ENCODE results near the gene DDX47.

Gene DDX47

DNA sequence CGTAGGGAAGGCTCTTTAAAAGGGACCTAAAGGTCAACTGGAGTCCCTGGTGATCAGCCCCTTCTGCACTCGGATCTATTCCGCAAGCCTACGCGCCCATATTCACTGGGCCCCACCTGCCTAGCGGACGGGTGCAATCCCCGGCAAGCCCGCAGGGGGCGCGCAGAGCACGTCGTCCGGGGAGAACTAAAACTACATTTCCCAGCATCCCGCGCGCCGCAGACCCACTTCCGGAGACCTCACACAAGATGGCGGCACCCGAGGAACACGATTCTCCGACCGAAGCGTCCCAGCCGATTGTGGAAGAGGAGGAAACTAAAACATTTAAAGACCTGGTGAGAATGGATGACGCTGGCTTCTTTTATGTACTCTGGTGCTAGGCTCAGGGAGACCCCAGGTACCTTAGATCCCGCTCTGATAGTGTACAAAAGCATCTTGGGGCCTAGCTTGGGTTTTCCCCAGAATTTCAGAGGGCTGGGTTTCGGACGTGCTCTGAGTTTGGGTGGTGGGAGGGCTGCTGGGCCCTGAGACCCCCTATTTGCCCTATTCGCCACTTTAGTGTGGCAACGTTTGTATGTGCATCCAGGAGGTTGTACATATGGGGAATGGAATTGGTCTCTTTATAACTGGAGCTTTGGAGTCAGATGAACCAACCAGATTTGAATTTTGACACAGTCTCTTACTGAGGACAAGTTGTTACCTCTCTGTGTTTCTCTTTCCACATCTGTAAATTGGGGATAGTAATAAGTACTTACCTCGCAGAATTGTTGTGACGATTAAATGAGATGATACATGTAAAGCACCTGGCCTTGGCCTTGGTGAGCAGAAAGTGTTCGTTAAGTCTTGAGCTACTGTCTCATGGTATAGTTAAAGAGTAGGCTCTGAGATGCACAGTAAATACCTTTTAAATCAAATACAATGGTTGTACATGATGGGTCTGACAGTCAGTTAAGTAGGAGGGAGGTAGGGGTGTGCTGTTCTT is at the start of gene DDX47:
Gene DDX47, plus strand, starts transcription at position 227 of the 982 bp plus-strand sequence. Its CDS starts 22 bp downstream, at position 249.
- peak; percentile 64 for DNase-seq

DNA sequence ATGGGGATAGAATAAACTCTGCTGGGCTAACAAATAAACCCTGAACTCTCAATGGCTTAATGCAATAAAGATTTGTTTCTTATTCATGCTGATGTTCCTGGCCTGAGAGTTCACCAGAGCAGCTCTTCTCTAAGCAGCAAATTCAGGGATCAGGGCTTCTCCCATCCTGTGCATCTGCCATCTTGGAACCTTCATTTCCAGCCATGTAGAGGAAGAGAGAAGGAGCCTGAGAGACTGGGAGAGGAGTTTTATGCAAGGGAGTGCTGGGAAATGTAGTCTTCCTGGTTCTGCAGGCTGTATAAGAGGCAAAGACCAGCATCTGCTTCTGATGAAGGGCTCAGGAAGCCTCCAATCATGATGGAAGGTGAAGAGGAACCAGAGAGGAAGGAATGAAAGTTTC is 48.3 kb upstream of the DDX47 start:
- no peak for DNase-seq

DNA sequence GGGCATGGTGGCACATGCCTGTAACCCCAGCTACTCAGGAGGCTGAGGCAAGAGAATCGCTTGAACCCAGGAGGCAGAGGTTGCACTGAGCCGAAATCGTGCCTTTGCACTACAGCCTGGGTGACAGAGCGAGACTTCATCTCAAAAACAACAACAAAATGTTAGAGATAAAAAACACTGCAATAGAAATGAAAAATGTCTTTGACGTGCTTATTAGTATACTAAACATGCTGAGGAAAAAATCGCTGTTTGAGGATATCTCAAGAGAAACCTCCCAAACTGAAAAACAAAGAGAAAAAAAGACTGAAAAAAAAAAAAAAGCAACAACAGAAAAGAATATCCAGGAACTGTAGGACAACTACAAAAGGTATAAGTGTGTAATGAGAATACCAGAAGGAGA is 42.9 kb upstream of the DDX47 start:
- DNase-seq: no peak

DNA sequence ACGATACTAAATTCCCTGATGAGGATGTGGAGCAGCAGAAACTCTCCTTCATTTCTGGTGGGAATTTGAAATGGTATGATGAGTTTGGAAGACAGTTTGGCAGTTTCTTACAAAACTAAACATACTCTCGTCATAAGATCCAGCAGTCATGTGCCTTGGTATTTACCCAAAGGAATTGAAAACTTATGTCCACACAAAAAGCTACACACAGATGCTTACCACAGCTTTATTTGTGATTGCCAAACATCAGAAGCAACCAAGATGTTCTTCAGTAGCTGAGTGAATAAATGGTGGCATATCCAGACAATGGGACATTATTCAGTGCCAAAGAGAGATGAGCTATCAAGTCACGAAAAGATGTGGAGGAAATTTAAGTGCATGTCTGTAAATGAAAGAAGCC is 38.4 kb upstream of the DDX47 start:
- DNase-seq: no peak

DNA sequence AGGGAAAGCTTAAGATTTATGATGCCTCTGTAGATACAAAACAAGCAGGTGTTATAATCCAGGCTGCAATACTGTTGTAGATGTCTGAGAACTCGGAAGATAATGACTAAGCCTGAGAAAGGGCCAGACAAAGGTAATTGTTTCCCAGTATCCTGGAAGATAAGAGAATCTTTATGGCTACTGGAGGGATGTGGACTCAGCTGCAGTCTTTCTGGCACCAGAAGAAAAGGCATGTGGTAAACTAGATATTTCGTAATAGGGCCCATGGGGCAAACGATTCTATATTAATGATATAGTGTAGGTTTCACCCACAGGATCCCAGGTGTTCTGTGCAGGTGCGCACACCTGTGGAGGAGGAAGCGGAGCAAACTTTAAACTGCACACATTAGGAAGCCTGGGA is 36.9 kb upstream of the DDX47 start:
- no peak for DNase-seq

DNA sequence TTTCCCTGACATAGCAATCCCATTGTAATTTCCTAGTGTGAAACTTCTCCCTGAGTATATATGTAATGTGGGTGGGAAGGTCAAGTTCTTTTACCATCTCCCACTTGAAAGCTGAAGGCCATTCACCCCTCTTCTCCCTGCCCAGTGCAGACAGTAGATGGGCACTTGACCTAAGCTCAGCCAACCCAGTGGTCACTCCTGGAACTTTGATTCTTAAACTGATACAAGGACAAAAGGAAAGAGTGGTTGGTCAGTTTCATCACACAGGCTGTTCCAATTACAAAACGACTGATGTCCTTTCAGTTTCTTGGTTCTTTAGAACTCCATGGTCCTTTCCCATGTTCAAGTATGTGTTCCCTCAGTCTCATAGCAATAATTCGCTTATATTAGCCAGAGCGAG is 36.1 kb upstream of the DDX47 start:
- DNase-seq: no peak

DNA sequence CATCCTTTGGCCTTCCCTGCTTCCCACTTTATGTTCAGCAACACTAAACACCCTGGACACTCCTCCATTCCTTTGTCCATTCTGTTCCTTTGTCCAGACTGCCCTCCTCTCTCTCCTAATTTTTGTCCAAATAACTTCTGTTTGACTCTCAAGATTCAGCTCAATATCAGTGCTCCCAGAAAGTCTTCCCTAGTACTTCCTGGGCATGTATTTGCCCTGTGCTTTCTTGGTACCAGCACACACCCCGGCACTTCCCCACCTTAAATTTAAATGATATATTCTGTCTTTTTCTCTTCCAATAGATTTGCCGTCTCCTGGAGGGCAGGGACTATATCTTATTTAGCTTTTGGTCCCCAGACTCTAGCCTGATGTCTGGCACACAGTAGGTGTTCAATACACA is 34.1 kb upstream of the DDX47 start:
- DNase-seq: no peak

DNA sequence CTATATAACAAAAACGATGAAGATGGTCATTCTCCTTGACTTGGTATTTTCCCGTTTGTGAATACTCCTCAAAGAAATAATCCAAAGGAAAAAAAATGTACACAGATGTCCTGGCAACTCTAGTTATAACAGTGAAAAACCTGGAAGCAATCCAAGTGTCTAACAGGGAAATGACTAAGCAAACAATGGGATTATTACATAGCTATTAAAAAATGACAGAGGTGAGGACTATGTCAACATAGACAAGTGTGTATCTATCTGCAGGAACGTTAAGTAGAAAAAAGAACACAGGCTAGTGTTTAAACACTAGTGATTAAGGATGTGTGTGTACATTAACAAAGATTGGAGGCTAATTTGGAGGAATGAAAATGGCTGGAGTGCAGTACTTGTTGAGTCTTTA is 33.6 kb upstream of the DDX47 start:
- DNase-seq: no peak

DNA sequence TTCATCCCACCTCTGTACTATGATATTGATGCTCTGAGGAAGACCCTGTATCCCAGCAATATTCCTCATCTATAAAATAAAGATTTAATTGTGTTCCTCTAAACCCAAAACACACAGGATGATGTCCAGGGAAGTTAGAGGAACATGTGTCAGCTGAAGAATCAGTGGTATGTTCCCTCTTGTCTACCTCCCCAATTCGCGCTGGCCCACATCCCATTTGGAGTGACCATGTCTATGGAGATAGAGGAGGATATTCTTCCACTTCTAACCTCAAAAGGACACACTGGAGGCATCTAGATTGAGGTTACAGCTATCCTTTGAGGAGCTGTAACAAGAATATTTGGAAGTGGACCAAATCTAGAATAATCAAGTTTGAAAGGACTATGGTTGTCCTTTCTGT is 29.0 kb upstream of the DDX47 start:
- no peak for DNase-seq

DNA sequence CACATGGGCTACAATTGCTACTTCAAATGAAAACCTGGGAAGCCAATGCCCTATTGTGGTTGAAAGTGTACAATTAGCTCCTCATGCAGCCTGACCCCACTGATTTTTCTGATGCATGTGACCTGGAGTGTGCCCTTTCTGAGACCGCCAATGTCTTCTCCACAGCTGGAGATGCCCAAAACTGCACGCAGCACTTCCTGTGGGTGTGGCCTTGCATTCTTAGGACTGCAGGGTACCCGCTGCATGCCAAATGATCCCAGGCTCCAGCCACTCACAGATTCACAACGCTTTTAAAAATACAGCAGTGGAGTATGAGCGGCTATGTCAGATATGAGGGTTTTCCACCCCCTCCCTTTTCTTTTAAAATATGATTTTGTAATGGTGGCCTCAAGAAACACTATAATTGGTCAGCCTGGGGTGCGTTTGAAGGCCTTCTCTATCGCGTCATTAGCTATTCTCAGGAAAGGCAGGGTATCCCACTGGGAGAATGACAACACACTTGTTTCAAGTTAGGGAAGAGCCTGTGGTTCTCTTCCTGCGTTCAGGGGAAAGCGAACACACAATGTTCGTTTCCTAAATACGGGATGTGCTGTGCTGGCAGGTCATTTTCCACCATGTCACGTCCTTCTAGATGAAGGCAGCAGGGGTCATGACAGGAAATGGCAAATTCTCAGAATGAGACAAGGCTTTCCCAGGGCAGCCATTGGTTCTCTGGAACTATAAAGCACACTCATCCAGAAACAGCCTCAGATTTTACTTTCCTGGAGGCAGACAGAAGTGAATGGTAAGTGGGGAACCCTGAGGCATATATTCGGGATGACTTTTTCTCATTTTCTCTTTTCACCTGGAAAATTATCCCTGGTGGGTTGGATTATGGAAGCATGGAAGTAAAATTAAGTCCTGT is 28.0 kb upstream of the DDX47 start, which contains the start of gene APOLD1:
Gene APOLD1, plus strand, starts transcription at position 749 of the 904 bp plus-strand sequence. Its CDS starts 33 bp downstream, at position 782.
- no peak for DNase-seq

DNA sequence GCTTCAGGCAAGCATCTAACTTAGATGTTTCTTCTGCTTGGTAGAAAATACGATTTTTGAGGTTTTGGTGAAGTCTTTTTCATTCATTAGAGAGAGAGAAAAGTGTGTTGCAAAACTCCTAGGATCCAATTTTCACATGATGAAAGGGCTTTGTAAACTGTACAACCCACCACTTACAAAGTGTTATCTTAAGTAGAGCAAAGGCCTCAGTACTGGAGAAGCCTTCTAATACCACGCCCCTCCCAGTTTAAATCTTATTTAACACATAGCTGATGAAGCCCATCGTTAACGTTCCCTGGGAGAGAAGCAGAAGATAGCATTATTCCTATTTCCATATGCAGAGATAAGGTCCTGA is 26.8 kb upstream of the DDX47 start:
- no peak for DNase-seq

DNA sequence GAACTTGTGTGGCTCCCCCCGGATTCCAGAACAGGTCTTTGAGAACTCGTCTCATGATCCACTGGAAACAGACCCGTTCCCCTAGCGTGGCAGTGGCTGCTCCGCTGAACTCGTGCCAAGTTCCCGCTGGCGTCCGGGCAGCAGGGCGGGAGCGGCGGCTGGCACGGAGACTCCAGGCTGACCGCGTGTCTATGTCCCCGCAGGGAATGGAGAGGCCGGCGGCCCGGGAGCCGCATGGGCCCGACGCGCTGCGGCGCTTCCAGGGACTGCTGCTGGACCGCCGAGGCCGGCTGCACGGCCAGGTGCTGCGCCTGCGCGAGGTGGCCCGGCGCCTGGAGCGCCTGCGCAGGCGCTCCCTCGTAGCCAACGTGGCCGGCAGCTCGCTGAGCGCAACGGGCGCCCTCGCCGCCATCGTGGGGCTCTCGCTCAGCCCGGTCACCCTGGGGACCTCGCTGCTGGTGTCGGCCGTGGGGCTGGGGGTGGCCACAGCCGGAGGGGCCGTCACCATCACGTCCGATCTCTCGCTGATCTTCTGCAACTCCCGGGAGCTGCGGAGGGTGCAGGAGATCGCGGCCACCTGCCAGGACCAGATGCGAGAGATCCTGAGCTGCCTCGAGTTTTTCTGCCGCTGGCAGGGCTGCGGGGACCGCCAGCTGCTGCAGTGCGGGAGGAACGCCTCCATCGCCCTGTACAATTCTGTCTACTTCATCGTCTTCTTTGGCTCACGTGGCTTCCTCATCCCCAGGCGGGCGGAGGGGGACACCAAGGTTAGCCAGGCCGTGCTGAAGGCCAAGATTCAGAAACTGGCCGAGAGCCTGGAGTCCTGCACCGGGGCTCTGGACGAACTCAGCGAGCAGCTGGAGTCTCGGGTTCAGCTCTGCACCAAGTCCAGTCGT is 26.2 kb upstream of the DDX47 start:
- peak; percentile 16 for DNase-seq

DNA sequence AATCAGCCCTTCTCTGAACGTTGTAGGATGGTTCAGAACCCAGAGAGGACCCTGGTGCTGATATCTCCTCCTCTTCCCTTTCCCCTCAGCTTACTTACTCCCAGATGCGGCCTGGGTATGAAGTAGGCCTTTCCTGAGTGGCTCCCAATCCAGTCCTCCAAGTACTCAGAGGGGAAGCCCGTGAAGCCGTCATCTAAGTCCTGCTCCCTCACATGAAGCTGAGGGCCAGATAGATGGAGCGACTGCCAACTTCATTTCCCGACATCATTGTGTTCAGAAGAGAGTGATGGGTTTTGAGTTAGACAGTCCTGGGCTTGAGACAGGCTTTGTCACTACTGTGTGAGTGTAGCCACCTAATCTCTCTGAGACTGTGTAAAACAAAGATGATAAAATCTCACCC is 25.0 kb upstream of the DDX47 start:
- DNase-seq: no peak

DNA sequence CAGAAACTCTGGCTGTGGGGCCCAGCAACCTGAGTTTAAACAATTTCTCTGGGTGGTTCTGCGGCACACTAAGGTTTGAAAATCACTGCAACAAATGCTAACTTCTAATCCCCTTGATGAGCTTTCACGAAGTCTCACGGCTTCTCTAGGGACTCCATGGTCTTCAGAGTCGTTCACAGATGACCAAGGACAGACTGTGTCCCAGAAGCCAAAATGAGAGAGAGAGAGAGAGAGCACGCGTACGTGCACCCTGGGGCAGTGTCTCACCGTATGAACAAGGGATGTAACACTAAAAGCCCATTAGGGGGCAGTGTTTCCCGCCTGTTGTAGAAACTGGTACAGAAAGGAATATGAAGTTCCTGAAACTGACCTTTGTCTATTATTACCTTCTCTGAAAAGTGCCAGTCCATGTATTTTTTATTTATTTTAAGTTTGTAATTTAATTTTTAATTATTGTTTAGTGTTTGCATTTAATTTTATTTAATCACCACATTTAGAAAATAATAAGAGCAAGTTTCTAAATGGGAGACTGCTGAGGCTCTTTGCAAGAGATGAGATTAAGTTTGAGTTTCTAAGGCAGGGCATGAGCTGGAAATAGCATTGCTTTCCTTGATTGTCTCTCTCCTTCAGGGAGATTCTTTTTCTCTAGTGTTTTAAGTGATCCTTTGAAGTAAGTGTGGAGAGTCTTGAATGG is 24.3 kb upstream of the DDX47 start:
- DNase-seq: peak; percentile 62

DNA sequence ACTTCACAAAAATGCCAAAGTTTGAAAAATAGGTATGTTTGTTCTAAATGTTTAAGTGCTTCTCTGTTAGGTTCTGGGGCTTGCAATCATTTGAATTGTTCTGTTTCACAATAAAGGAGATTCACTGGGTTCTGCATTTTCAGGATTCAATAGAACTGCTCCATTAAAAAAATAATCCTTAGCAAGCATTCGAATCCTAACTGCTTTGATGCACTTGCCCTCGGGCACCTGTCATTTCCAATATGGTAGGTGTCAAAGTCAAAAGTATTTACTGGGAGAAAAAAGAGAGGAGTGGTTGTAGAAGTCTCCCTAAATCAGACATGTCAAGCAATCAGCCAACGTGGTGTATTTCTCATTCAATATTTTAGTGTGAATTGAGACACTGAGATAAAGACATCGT is 22.2 kb upstream of the DDX47 start:
- no peak for DNase-seq

DNA sequence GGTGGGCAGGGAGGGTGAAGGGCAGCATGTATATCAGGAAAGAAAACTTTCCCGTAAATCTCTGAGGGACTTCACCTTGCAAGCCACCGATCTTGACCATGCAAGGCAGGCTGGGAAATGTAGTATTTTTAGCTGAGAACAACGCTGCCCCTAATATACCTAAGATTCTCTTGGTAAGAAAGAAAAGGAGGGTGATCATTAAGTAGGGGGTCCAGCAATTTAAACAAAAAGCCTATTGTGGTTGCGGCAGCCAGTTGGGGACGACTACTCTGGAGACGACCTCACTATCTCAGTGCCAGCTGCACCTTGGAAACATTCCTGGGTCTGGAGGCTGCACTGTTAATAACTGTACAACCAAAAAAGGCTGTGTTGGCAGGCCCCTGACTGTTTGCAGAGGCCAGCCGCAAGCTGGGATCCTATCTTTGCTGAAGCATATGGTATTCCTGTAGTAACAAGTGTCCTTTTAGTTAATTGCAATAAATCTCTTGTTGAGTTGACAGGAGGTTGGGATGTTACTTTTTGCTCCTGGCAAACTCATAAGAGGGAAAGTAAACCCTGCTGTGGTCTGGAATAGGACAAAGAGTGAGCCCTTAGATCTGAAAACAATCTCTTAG is 21.3 kb upstream of the DDX47 start:
- DNase-seq: peak; percentile 92

DNA sequence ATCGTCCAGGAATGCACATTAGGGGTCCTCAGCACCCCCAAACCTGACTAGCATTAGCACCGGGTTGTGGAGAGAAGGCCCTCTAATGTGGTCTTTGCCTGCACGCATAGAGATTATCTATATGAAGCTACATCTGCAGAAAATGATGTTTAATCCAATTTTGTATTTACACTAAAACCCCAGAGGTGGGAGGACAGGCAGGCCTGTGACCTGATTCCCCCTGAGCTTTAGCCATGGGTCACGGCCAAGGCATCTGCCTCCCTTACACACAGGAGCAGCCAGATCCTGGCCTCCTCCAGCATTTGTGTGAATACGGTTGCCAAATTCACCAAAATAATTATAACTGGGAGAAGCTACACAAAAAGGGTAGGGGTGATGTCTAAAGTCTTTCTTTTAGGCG is 20.7 kb upstream of the DDX47 start:
- DNase-seq: no peak

DNA sequence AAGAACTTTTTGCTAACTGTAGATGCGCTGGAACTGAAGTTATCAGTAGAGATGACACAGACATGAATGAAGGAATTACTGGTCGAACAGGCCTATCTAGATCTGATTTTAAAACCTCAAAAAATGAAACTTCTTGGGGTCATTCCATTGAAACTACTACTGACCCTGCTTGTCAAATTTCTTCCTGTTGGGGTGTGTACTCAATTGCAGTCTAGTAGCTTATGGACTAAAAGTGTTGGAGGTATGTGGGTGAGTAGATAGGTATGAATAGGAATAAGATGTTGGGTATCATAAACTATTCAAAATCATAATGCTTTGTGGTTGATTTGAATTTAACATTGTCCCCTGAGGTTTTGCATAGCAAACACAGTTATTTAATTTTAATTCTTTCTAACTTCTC is 18.5 kb upstream of the DDX47 start:
- DNase-seq: no peak

DNA sequence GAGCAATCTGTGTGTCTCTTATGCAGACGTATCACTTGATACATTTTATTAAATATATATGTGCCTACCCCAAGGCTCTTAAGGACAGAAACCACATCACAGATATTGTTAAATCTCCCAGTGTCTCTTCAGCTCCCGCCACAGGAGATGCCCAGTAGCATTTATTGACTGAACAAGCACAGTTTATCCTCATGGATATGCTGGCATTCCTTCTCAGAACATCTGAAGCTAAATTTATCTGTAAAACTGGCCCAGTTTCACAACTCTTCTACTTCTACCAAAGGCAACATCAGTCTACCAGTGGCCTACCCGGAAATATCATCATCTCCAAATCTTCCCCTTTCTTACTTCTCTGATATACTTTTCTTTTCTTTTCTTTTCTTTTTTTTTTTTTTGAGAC is 17.0 kb upstream of the DDX47 start:
- no peak for DNase-seq

DNA sequence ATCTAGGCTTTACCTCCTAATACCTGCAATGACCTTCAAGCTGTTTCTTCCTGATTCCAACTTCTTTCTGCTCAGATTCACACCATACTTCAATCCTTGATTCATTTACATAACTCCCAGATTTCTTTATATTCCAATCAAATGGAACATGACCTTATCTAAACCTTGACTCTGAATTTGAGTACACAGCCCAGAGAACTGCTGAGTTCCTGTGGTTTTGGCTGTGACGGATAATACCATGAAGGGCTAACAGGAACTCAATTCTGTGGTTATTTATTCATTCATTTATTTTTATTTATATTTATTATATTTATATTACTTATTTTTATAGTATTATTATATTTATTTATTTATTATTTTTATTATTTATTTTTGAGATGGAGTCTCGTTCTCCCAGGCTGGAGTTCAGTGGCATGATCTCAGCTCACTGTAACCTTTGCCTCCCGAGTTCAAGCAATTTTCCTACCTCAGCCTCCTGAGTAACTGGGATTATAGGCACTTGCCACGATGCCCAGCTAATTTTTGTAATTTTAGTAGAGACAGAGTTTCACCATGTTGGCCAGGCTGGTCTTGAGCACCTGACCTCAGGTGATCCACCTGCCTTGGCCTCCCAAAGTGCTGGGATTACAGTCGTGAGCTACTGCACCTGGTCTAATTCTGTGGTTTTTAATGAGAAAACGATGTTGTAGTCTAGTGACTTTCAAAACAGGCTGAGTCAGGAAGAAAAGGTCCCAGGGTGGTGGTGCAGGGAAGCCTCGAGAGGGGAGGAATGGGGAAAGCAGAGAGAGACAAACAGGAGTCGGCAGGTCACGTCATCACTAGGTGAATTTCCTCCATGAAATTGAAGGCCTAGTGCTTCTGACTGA is 16.0 kb upstream of the DDX47 start:
- DNase-seq: no peak

DNA sequence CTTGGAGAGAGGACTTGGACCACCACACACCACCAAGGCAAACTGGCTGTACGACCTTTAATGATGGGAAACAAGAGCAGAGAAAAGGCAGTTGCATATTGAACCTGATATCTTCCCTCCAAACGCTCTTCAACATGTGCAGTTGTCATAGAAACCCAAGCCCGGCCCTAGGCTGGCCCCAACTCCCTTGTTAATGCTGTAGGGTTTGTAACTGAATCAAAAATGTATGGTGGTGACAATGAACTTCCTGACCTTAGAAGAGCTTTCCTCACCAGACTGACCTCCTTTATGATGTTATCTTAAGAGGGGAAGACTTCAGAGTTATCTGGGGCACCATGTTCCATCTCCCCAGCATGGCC is 15.4 kb upstream of the DDX47 start:
- no peak for DNase-seq
